GM21390 (cell line): Measurements from ENCODE around the gene URAD.

Source experiments
- ATAC-seq: cut with Tn5 transposase; IDR thresholded peaks from one replicate; pipeline ENCODE4 v1.9.1; 2021; ENCODE audit not compliant: unreplicated experiment

The URAD gene

GRCh38 chr13:28000567-28000966 is 12.1 kb upstream of the URAD start:
- ATAC-seq: no peak

GRCh38 chr13:27997904-27998522 is 9.5 kb upstream of the URAD start:
- ATAC-seq: no peak

- ATAC-seq: no peak
Measured at GRCh38 chr13:27991881-27992280, 3.4 kb upstream of the URAD start.

- no peak for ATAC-seq
Measured at GRCh38 chr13:27985600-27985999, 2.9 kb downstream of the URAD start.

- ATAC-seq: no peak
Measured at GRCh38 chr13:27982361-27982760, 6.1 kb downstream of the URAD start.

- ATAC-seq: no peak
Measured at GRCh38 chr13:27981006-27981708, 7.3 kb downstream of the URAD start.

- ATAC-seq: no peak
Measured at GRCh38 chr13:27980280-27980998, 8.1 kb downstream of the URAD start.

- ATAC-seq: no peak
Measured at GRCh38 chr13:27979765-27980279, 8.7 kb downstream of the URAD start.

- ATAC-seq: no peak
Measured at GRCh38 chr13:27979001-27979643, 9.4 kb downstream of the URAD start.

- no peak for ATAC-seq
Measured at GRCh38 chr13:27978301-27978968, 10.1 kb downstream of the URAD start.

GRCh38 chr13:27977476-27978300 is 10.8 kb downstream of the URAD start:
- ATAC-seq: no peak

GRCh38 chr13:27976362-27977091 is 12.0 kb downstream of the URAD start:
- no peak for ATAC-seq

- ATAC-seq: no peak
Measured at GRCh38 chr13:27975564-27976361, 12.7 kb downstream of the URAD start.

GRCh38 chr13:27973961-27974662 is 14.4 kb downstream of the URAD start:
- no peak for ATAC-seq

- no peak for ATAC-seq
Measured at GRCh38 chr13:27973291-27973690, 15.2 kb downstream of the URAD start.

GRCh38 chr13:27972478-27972820 is 16.0 kb downstream of the URAD start:
- no peak for ATAC-seq

- no peak for ATAC-seq
Measured at GRCh38 chr13:27971776-27972477, 16.6 kb downstream of the URAD start.
